ENCODE measurements around the gene CST3.
"Not testable (repeated sequence)": the region's sequence is repeated elsewhere in the genome, so short reads cannot be mapped to it uniquely, and the experiment has no call there.

Gene CST3

GRCh38 chr20:23640671-23641667 lies 3.2 kb upstream of the CST3 start:
- no peak for DNase-seq

GRCh38 chr20:23640018-23640601 lies 2.4 kb upstream of the CST3 start:
- DNase-seq: no peak

GRCh38 chr20:23639490-23639958 lies 1.8 kb upstream of the CST3 start:
- no peak for DNase-seq

GRCh38 chr20:23638309-23638708 lies 554 bp upstream of the CST3 start:
- DNase-seq: no peak

GRCh38 chr20:23636908-23637281 lies 860 bp downstream of the CST3 start:
- DNase-seq: no peak

GRCh38 chr20:23636182-23636907 lies 1.4 kb downstream of the CST3 start:
- no peak for DNase-seq

- DNase-seq: not testable (repeated sequence)
Measured at GRCh38 chr20:23635768-23636090, 2.0 kb downstream of the CST3 start.

- no peak for DNase-seq
Measured at GRCh38 chr20:23634985-23635767, 2.6 kb downstream of the CST3 start.

- DNase-seq: no peak
Measured at GRCh38 chr20:23634044-23634801, 3.5 kb downstream of the CST3 start.

- DNase-seq: no peak
Measured at GRCh38 chr20:23632711-23633573, 4.8 kb downstream of the CST3 start.

- DNase-seq: no peak
Measured at GRCh38 chr20:23631981-23632710, 5.6 kb downstream of the CST3 start.

- DNase-seq: no peak
Measured at GRCh38 chr20:23631226-23631822, 6.4 kb downstream of the CST3 start.

GRCh38 chr20:23630392-23630849 lies 7.3 kb downstream of the CST3 start:
- no peak for DNase-seq

- DNase-seq: no peak
Measured at GRCh38 chr20:23629542-23630391, 8.0 kb downstream of the CST3 start.

- no peak for DNase-seq
Measured at GRCh38 chr20:23629017-23629541, 8.7 kb downstream of the CST3 start.

GRCh38 chr20:23628402-23629016 lies 9.2 kb downstream of the CST3 start:
- DNase-seq: no peak

GRCh38 chr20:23627501-23627900 lies 10.3 kb downstream of the CST3 start:
- DNase-seq: no peak

- no peak for DNase-seq
Measured at GRCh38 chr20:23626040-23626620, 11.6 kb downstream of the CST3 start.
